H1 (cell line): Measurements from ENCODE around the gene AVPR2. TPM values are rescaled to one million over a fixed set of nuclear protein-coding genes. Genes with fewer than 3 reads are reported as not detected.

Source experiments
- POLR2A ChIP-seq, 2 experiments: IDR thresholded peaks; 1 replicate in 1 of 2; 2 replicates in 1 of 2; pipeline ENCODE4 v1.6.1; 2011; ENCODE audit warnings: low read depth in 2 of 2, low read length in 2 of 2, mild to moderate bottlenecking in 2 of 2; ENCODE audit errors: control extremely low read depth in 1 of 2
- SIRT6 ChIP-seq: IDR thresholded peaks from one replicate; pipeline ENCODE4 v1.7.1; 2012; ENCODE audit warnings: low read length, inconsistent platforms
- polyA plus RNA-seq, 7 experiments: library from polyadenylated mRNA; depleted of rRNA in 3 of 7; stranded (reverse) in 5 of 7; unstranded in 2 of 7; fragments of >200 nt in 5 of 7; fragments of 200-250 nt in 2 of 7; gene quantifications; 1 replicate in 5 of 7; 2 replicates in 1 of 7; 4 replicates in 1 of 7; pipeline versions ENCODE4 v1.2.1 to v1.2.3, GENCODE V29; 2011 to 2013; ENCODE audit warnings: missing spikeins in 2 of 7, mixed read lengths in 2 of 7
- total RNA-seq: library from RNA; stranded (reverse); fragmentation: NEBNext Ultra II Directional; extraction: Animal tissue kit (Norgen Biotek cat#: 25700); gene quantifications from 2 replicates; pipeline ENCODE4 v1.2.1, GENCODE V29; 2021

Gene AVPR2
- total and polyA plus RNA-seq, 2 of the 8 experiments (the other 6 are each of a cell fraction or from before 2014, with no cell fraction given), result 0.09 TPM; not detected in 1

- TF ChIP-seq POLR2A (IDR thresholded peaks at IDR 0.05; ENCODE audit: control extremely low read depth in 1 of 2, low read depth in 2 of 2, low read length in 2 of 2) (no peak), SIRT6 (no peak)
Observed at GRCh38 chrX:153868576-153869472, 35.6 kb upstream of the AVPR2 start (continued).
